ENCODE measurements around the gene NR2F6. TPM values are rescaled to one million over a fixed set of nuclear protein-coding genes. Genes with fewer than 3 reads are reported as not detected.

Gene NR2F6
- polyA plus RNA-seq, 1 experiment, result 28.0 TPM

- DNase-seq (ENCODE audit: low read depth), result no peak
- TF ChIP-seq CTCF (IDR thresholded peaks at IDR 0.05; ENCODE audit: insufficient read depth, low read depth, low read length), result no peak
- H3K36me3 ChIP-seq (ENCODE audit: control insufficient read depth, insufficient read depth, low read length), result peaks cover 28% of the 10 kb centered on the region
- ChIA-PET POLR2A (no interaction called here), CTCF (interaction anchor here (0.6 to 1.7 kb wide), 6 partner anchors 9 to 31 kb away, joined by 3 to 14 read pairs (median 3); no protein-coding TSS in a partner anchor)
- peak overlapping the region; percentile 48 for H3K4me3 ChIP-seq (ENCODE audit: low read depth, low read length)
- no peaks in the 10 kb centered on the region for H3K27me3 ChIP-seq (ENCODE audit: control insufficient read depth, insufficient read depth, low read length)
Observed at GRCh38 chr19:17234911-17235299, 10.8 kb downstream of the NR2F6 start.

- DNase-seq (ENCODE audit: low read depth), result no peak
- POLR2A ChIA-PET, result no interaction called here
- Histone ChIP-seq H3K27me3 (ENCODE audit: control insufficient read depth, insufficient read depth, low read length) (no peaks in the 10 kb centered on the region), H3K4me3 (ENCODE audit: low read depth, low read length) (no peak overlapping the region), H3K36me3 (ENCODE audit: control insufficient read depth, insufficient read depth, low read length) (peaks cover 30% of the 10 kb centered on the region)
- TF ChIP-seq CTCF (IDR thresholded peaks at IDR 0.05; ENCODE audit: insufficient read depth, low read depth, low read length), result no peak
- CTCF ChIA-PET, result interaction anchor here (0.7 kb wide), 1 partner anchor 113 kb away, joined by 3 read pairs; no protein-coding TSS in a partner anchor
Observed at GRCh38 chr19:17232258-17232657, 13.5 kb downstream of the NR2F6 start.

DNA sequence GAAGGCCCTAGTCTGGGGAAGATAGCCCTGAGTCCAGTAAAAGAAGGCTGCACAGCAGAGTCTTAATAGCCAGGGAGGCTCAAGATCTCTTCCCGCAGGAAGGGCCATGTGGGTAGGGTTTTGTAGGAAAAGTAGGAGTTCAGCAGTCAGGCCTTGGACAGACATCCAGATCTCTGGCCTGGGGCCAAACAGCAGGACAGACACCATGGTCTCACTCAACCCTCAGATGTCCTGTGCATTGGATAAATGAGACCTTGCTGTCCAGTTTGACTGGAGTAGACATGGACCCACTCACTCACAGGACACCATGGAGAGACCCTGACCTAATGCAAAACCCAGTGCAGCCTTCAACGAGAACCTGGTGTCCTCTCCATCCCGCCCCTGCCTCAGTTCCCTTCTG is 15.8 kb downstream of the NR2F6 start:
- ChIA-PET CTCF (interaction anchor here (1.5 kb wide), 1 partner anchor 25 kb away, joined by 6 read pairs; no protein-coding TSS in a partner anchor), POLR2A (interaction anchor here (0.6 kb wide), 1 partner anchor 105 kb away, joined by 18 read pairs; no protein-coding TSS in a partner anchor)
- no peak overlapping the region for H3K4me3 ChIP-seq (ENCODE audit: low read depth, low read length)
- TF ChIP-seq CTCF (IDR thresholded peaks at IDR 0.05; ENCODE audit: insufficient read depth, low read depth, low read length), result no peak
- DNase-seq (ENCODE audit: low read depth), result no peak
- H3K27me3 ChIP-seq (ENCODE audit: control insufficient read depth, insufficient read depth, low read length), result no peaks in the 10 kb centered on the region
- H3K36me3 ChIP-seq (ENCODE audit: control insufficient read depth, insufficient read depth, low read length), result peaks cover 30% of the 10 kb centered on the region

- Histone ChIP-seq H3K27me3 (ENCODE audit: control insufficient read depth, insufficient read depth, low read length) (no peaks in the 10 kb centered on the region), H3K4me3 (ENCODE audit: low read depth, low read length) (no peak overlapping the region), H3K36me3 (ENCODE audit: control insufficient read depth, insufficient read depth, low read length) (peaks cover 24% of the 10 kb centered on the region)
- no peak for DNase-seq (ENCODE audit: low read depth)
- POLR2A ChIA-PET, result no interaction called here
- TF ChIP-seq CTCF (IDR thresholded peaks at IDR 0.05; ENCODE audit: insufficient read depth, low read depth, low read length), result no peak
- CTCF ChIA-PET, result interaction anchor here (0.6 to 1.4 kb wide), 2 partner anchors 17 to 128 kb away, joined by 3 to 4 read pairs; no protein-coding TSS in a partner anchor
Observed at GRCh38 chr19:17227798-17228367, 17.8 kb downstream of the NR2F6 start.

- H3K36me3 ChIP-seq (ENCODE audit: control insufficient read depth, insufficient read depth, low read length), result peaks cover 15% of the 10 kb centered on the region
- peak within 1 kb of the TSS; percentile 86 for H3K4me3 ChIP-seq (ENCODE audit: low read depth, low read length)
- peak; percentile 86 for DNase-seq (ENCODE audit: low read depth)
- TF ChIP-seq CTCF (IDR thresholded peaks at IDR 0.05; ENCODE audit: insufficient read depth, low read depth, low read length), result no peak
- CTCF ChIA-PET, result interaction anchor here (0.9 to 2.3 kb wide), 6 partner anchors 10 to 56 kb away, joined by 3 to 6 read pairs (median 4); partner anchors contain the start of gene USE1
- POLR2A ChIA-PET, result interaction anchor here (1.0 kb wide), 1 partner anchor 16 kb away, joined by 3 read pairs; no protein-coding TSS in a partner anchor
- H3K27me3 ChIP-seq (ENCODE audit: control insufficient read depth, insufficient read depth, low read length), result no peaks in the 10 kb centered on the region
Observed at GRCh38 chr19:17226002-17226933, 19.5 kb downstream of the NR2F6 start, which contains the start of gene OCEL1. Gene OCEL1 (plus strand): TSS chr19:17226226. CDS start chr19:17226248, 22 bp downstream.

All from BJ (cell line).